Mesothelial cell of epicardium (in vitro differentiated cells): Measurements from ENCODE around the gene KXD1. TPM values are rescaled to one million over a fixed set of nuclear protein-coding genes. Genes with fewer than 3 reads are reported as not detected.

Source experiments
- DNase-seq, 2 experiments: peaks; one replicate each; pipeline ENCODE4 v3.0.0; 2021; ENCODE audit warnings: low spot score in 2 of 2; ENCODE audit not compliant: unreplicated experiment in 2 of 2
- H3K27ac Mint-ChIP-seq: 2 replicates; pipeline ENCODE4 v1.8.0; 2021; ENCODE audit warnings: mixed read lengths
- H3K27me3 Mint-ChIP-seq: 2 replicates; pipeline ENCODE4 v1.8.0; 2021; ENCODE audit warnings: low read depth, mixed read lengths
- H3K36me3 Mint-ChIP-seq: 2 replicates; pipeline ENCODE4 v1.8.0; 2021; ENCODE audit warnings: mixed read lengths
- H3K4me1 Mint-ChIP-seq: 2 replicates; pipeline ENCODE4 v1.8.0; 2021; ENCODE audit warnings: mixed read lengths
- H3K4me3 Mint-ChIP-seq: 2 replicates; pipeline ENCODE4 v1.8.0; 2021; ENCODE audit warnings: mild to moderate bottlenecking, moderate library complexity, mixed read lengths
- H3K9me3 Mint-ChIP-seq: 2 replicates; pipeline ENCODE4 v1.8.0; 2021; ENCODE audit warnings: mixed read lengths
- total RNA-seq: library from RNA; stranded (reverse); gene quantifications from 3 replicates; pipeline ENCODE4 v1.2.1, GENCODE V29; 2021
- TF ChIP-seq, protein P1 (sequence below): fragments of 200-600 bp; sonication (generic); IDR thresholded peaks from one replicate; pipeline ENCODE4 v1.5.0; 2021; ENCODE audit warnings: antibody characterized with exemption; ENCODE audit not compliant: unreplicated experiment

The KXD1 gene
- total RNA-seq, 1 donor from 2014 or later = 80.3 TPM

DNA sequence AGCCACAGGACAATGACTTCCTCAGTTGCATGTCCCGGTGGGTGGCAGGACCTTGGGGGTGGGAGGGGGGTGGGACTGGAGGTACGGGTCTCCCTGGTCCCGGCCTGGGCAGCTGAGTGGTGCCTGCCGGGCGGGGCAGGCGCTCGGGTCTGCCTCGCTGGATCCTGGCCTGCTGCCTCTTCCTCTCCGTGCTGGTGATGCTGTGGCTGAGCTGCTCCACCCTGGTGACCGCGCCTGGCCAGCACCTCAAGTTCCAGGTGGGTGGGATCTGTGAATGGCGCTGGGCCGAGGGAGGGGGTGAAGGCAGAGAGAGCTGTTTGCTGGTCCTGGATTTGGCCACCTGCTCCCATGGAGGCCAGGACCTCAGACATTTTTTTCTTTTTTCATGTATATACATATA, 60.6 kb downstream of the KXD1 start:
- Mint-ChIP-seq H3K27ac (no peak overlapping the region), H3K9me3 (peaks cover 8% of the 10 kb centered on the region), H3K4me1 (peaks cover 6% of the 10 kb centered on the region), H3K36me3 (no peaks in the 10 kb centered on the region), H3K4me3 (no peak overlapping the region), H3K27me3 (peaks cover 49% of the 10 kb centered on the region)
- no peak for DNase-seq
- TF ChIP-seq, protein P1, sequence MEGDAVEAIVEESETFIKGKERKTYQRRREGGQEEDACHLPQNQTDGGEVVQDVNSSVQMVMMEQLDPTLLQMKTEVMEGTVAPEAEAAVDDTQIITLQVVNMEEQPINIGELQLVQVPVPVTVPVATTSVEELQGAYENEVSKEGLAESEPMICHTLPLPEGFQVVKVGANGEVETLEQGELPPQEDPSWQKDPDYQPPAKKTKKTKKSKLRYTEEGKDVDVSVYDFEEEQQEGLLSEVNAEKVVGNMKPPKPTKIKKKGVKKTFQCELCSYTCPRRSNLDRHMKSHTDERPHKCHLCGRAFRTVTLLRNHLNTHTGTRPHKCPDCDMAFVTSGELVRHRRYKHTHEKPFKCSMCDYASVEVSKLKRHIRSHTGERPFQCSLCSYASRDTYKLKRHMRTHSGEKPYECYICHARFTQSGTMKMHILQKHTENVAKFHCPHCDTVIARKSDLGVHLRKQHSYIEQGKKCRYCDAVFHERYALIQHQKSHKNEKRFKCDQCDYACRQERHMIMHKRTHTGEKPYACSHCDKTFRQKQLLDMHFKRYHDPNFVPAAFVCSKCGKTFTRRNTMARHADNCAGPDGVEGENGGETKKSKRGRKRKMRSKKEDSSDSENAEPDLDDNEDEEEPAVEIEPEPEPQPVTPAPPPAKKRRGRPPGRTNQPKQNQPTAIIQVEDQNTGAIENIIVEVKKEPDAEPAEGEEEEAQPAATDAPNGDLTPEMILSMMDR = no peak

Other genes starting within 250 kb of the KXD1 start
- 112 to 119 TPM (median 114 TPM) in 3 replicates for gene LSM4, start 234.8 kb upstream of the KXD1 start, total RNA-seq
- 22.6 to 24.3 TPM (median 23.2 TPM) in 3 replicates for gene PGPEP1, start 217.3 kb upstream of the KXD1 start, total RNA-seq
- gene GDF15, start 171.7 kb upstream of the KXD1 start, total RNA-seq = 3.2 to 4.7 TPM (median 3.9 TPM) in 3 replicates
- gene LRRC25, start 160.2 kb upstream of the KXD1 start, total RNA-seq = 0.18 to 0.29 TPM in 2 of 3 replicates, not detected in the other
- 120 to 123 TPM (median 121 TPM) in 3 replicates for gene SSBP4, start 138.5 kb upstream of the KXD1 start, total RNA-seq
- gene ISYNA1, start 119.7 kb upstream of the KXD1 start, total RNA-seq = 795 to 833 TPM (median 826 TPM) in 3 replicates
- gene ELL, start 35.8 kb upstream of the KXD1 start, total RNA-seq = 16.4 to 19.2 TPM (median 18.7 TPM) in 3 replicates
- gene FKBP8, start 14.3 kb upstream of the KXD1 start, total RNA-seq = 245 to 250 TPM (median 247 TPM) in 3 replicates
- 846 to 875 TPM (median 857 TPM) in 3 replicates for gene UBA52, start 14.0 kb downstream of the KXD1 start, total RNA-seq
- 56.5 to 58.8 TPM (median 58.3 TPM) in 3 replicates for gene REX1BD, start 30.9 kb downstream of the KXD1 start, total RNA-seq
- gene CRLF1, start 48.9 kb downstream of the KXD1 start, total RNA-seq = 0.89 to 2.0 TPM (median 1.0 TPM) in 3 replicates
- 4.9 to 6.4 TPM (median 4.9 TPM) in 3 replicates for gene TMEM59L, start 55.0 kb downstream of the KXD1 start, total RNA-seq
- gene KLHL26, start 79.2 kb downstream of the KXD1 start, total RNA-seq = 12.0 to 13.2 TPM (median 12.6 TPM) in 3 replicates
- 29.5 to 31.9 TPM (median 29.5 TPM) in 3 replicates for gene CRTC1, start 125.8 kb downstream of the KXD1 start, total RNA-seq
- gene COMP, start 233.4 kb downstream of the KXD1 start, total RNA-seq = 0.16 to 0.31 TPM (median 0.18 TPM) in 3 replicates